Measurements from ENCODE around the gene SLC10A7. TPM values are rescaled to one million over a fixed set of nuclear protein-coding genes. Genes with fewer than 3 reads are reported as not detected.
A peak's percentile ranks its signal among the peaks of the same experiment; 100 is the strongest.

Gene SLC10A7
- total and polyA plus RNA-seq, 2 experiments from 2014 or later = 0.81 to 4.3 TPM

DNA sequence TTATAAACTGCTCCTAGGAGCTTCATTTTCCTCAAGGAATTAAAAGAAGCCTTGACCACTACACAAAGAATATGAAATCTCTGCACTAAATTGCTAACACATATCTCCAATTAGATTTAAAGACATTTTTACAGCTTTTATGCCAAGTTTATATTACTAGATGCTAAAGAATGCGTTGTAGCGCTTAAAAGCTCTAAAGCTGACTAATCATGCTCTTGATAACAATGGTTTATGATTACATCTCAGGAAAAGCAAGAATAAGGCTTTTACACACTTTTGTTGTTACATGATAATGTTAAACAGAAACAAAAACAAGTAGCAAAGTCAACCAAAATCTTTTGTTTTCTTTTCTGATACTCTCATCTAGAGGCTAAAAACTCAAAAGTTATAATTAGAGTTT is 44.7 kb downstream of the SLC10A7 start (continued):
- TF ChIP-seq, protein P1, sequence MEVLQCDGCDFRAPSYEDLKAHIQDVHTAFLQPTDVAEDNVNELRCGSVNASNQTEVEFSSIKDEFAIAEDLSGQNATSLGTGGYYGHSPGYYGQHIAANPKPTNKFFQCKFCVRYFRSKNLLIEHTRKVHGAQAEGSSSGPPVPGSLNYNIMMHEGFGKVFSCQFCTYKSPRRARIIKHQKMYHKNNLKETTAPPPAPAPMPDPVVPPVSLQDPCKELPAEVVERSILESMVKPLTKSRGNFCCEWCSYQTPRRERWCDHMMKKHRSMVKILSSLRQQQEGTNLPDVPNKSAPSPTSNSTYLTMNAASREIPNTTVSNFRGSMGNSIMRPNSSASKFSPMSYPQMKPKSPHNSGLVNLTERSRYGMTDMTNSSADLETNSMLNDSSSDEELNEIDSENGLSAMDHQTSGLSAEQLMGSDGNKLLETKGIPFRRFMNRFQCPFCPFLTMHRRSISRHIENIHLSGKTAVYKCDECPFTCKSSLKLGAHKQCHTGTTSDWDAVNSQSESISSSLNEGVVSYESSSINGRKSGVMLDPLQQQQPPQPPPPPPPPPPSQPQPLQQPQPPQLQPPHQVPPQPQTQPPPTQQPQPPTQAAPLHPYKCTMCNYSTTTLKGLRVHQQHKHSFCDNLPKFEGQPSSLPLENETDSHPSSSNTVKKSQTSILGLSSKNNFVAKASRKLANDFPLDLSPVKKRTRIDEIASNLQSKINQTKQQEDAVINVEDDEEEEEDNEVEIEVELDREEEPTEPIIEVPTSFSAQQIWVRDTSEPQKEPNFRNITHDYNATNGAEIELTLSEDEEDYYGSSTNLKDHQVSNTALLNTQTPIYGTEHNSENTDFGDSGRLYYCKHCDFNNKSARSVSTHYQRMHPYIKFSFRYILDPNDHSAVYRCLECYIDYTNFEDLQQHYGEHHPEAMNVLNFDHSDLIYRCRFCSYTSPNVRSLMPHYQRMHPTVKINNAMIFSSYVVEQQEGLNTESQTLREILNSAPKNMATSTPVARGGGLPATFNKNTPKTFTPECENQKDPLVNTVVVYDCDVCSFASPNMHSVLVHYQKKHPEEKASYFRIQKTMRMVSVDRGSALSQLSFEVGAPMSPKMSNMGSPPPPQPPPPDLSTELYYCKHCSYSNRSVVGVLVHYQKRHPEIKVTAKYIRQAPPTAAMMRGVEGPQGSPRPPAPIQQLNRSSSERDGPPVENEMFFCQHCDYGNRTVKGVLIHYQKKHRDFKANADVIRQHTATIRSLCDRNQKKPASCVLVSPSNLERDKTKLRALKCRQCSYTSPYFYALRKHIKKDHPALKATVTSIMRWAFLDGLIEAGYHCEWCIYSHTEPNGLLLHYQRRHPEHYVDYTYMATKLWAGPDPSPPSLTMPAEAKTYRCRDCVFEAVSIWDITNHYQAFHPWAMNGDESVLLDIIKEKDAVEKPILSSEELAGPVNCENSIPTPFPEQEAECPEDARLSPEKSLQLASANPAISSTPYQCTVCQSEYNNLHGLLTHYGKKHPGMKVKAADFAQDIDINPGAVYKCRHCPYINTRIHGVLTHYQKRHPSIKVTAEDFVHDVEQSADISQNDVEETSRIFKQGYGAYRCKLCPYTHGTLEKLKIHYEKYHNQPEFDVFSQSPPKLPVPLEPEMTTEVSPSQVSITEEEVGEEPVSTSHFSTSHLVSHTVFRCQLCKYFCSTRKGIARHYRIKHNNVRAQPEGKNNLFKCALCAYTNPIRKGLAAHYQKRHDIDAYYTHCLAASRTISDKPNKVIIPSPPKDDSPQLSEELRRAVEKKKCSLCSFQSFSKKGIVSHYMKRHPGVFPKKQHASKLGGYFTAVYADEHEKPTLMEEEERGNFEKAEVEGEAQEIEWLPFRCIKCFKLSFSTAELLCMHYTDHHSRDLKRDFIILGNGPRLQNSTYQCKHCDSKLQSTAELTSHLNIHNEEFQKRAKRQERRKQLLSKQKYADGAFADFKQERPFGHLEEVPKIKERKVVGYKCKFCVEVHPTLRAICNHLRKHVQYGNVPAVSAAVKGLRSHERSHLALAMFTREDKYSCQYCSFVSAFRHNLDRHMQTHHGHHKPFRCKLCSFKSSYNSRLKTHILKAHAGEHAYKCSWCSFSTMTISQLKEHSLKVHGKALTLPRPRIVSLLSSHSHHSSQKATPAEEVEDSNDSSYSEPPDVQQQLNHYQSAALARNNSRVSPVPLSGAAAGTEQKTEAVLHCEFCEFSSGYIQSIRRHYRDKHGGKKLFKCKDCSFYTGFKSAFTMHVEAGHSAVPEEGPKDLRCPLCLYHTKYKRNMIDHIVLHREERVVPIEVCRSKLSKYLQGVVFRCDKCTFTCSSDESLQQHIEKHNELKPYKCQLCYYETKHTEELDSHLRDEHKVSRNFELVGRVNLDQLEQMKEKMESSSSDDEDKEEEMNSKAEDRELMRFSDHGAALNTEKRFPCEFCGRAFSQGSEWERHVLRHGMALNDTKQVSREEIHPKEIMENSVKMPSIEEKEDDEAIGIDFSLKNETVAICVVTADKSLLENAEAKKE (CRISPR knock-in tag; IDR thresholded peaks at IDR 0.05) = no peak
- TF ChIP-seq, protein P2, sequence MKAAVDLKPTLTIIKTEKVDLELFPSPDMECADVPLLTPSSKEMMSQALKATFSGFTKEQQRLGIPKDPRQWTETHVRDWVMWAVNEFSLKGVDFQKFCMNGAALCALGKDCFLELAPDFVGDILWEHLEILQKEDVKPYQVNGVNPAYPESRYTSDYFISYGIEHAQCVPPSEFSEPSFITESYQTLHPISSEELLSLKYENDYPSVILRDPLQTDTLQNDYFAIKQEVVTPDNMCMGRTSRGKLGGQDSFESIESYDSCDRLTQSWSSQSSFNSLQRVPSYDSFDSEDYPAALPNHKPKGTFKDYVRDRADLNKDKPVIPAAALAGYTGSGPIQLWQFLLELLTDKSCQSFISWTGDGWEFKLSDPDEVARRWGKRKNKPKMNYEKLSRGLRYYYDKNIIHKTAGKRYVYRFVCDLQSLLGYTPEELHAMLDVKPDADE (IDR thresholded peaks at IDR 0.05) = no peak
- TF ChIP-seq STAT1 (IDR thresholded peaks at IDR 0.05; ENCODE audit: unreplicated experiment) (no peak), CREB1 (CRISPR knock-in tag; IDR thresholded peaks at IDR 0.05; ENCODE audit: low read depth) (no peak), ZNF114 (CRISPR knock-in tag; IDR thresholded peaks at IDR 0.05) (no peak)

GRCh38 chr4:146472404-146472803 is 49.3 kb downstream of the SLC10A7 start:
- peak; percentile 67 for DNase-seq (ENCODE audit: low spot score)
- no peaks in the 10 kb centered on the region for H3K36me3 Mint-ChIP-seq (ENCODE audit: low read depth)
- TF ChIP-seq, protein P2 (IDR thresholded peaks at IDR 0.05) = no peak
- TF ChIP-seq EZH2 (IDR thresholded peaks at IDR 0.05; ENCODE audit: low read depth, unreplicated experiment) (no peak), CREB1 (CRISPR knock-in tag; IDR thresholded peaks at IDR 0.05; ENCODE audit: low read depth) (no peak), POLR2AphosphoS5 (IDR thresholded peaks at IDR 0.05; ENCODE audit: low read depth) (no peak), EZH2phosphoT487 (IDR thresholded peaks at IDR 0.05; ENCODE audit: unreplicated experiment) (no peak), CTCF (conservative IDR thresholded peaks at IDR 0.05; ENCODE audit: low read depth in 2 of 2) (no peak)

More at GRCh38 chr4:146472404-146472803, 49.3 kb downstream of the SLC10A7 start:
- Histone ChIP-seq H3F3A (replicated peaks; ENCODE audit: low read depth) (no peaks in the 10 kb centered on the region), H3K79me2 (replicated peaks; ENCODE audit: insufficient read depth) (no peaks in the 10 kb centered on the region), H4K20me1 (replicated peaks; ENCODE audit: insufficient read depth) (no peaks in the 10 kb centered on the region), H3K4me3 (no peak overlapping the region), H3K36me3 (ENCODE audit: insufficient read depth) (no peaks in the 10 kb centered on the region), H3K27ac (ENCODE audit: low read depth) (no peak overlapping the region), H3K4me2 (peak overlapping the region; percentile 31), H3K27me3 (ENCODE audit: insufficient read depth) (no peaks in the 10 kb centered on the region), H3K4me1 (ENCODE audit: insufficient read depth) (peaks cover 14% of the 10 kb centered on the region), H3K9me2 (ENCODE audit: insufficient read depth) (no peaks in the 10 kb centered on the region), H2AFZ (no peak overlapping the region)
- ATAC-seq = peak; percentile 100
- H3K27me3 Mint-ChIP-seq (ENCODE audit: insufficient read depth, low read depth, poor library complexity) = peaks cover 2% of the 10 kb centered on the region
- H3K9me3 Mint-ChIP-seq = no peaks in the 10 kb centered on the region
- peaks cover 29% of the 10 kb centered on the region; the same call in 2 of the 3 replicates for H3K4me1 Mint-ChIP-seq
- peak overlapping the region; percentile 23; the same call in 1 of the 3 replicates for H3K4me3 Mint-ChIP-seq
- no peak overlapping the region; the same call in 1 of the 2 replicates for H3K27ac Mint-ChIP-seq

Measured in GM23338 (cell line).